Activated T-cell treated with anti-CD3 and anti-CD28 coated beads, Interleukin-2, amount 50 U/mL, for 48 hours (primary cell): ENCODE measurements around the gene CRYAA.

Source experiments
- DNase-seq, 2 experiments: peaks; one replicate each; pipeline ENCODE4 v3.0.0-alpha.2; 2020

CRYAA gene

GRCh38 chr21:43204638-43205037, 35.8 kb downstream of the CRYAA start:
- no peak for DNase-seq

DNA sequence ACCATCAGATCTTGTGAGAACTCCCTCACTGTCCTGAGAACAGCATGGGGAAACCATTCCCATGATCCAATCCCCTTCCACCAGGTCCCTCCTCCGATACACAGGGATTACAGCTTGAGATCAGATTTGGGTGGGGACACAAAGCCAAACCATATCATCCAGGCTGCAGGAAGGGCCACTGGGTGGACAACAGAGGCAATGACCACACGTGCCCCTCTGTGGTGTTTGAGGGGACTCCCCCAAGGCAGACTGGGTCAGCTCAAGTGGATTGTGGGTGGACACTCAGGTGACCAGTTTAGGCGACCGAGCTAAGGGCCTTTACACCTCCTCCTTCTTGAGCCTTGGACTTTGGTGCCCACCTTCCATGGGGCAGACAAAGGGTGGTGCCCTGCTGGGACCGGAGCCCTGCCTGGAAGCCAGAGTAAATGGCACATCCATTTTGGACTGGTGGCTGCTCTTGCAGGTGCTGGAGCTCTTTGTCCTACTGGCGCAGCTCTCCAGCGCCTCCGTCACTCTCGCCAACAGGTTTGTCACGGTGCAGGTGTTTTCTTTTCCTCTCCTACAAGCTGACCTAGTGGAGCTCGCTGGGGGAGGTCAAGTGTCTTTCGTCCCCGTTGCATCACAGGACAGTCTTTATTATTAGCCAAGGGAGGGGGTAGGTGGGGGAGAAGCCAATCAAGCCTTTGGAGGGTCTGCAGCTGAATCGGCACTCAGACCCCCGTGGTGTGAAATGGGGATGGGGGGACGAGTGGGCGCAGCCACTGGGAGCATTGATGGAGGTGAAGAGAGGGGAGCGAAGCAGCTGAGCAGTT, 37.6 kb downstream of the CRYAA start:
- peak; percentile 3 to 5 for DNase-seq

DNA sequence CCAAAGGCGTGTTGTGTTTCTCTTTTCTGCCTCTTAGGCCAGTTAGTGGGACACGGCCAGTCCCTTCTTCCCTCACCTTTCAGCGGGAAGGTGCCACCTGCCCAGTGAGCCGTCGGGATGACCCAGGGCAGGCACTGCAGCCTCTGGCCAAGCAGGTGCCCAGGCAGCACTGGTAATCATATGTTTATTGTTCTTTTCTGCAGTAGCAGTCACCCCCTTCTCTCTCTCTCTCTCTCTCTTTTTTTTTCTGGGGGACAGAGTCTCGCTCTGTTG, 38.2 kb downstream of the CRYAA start:
- DNase-seq, result peak in 1 of 2 experiments; percentile 3

GRCh38 chr21:43207868-43208267, 39.1 kb downstream of the CRYAA start:
- DNase-seq, result no peak

GRCh38 chr21:43208561-43209332, 39.9 kb downstream of the CRYAA start:
- peak; percentile 11 to 14 for DNase-seq

GRCh38 chr21:43209575-43210453, 41.0 kb downstream of the CRYAA start:
- DNase-seq, result peak; percentile 6 to 8

DNA sequence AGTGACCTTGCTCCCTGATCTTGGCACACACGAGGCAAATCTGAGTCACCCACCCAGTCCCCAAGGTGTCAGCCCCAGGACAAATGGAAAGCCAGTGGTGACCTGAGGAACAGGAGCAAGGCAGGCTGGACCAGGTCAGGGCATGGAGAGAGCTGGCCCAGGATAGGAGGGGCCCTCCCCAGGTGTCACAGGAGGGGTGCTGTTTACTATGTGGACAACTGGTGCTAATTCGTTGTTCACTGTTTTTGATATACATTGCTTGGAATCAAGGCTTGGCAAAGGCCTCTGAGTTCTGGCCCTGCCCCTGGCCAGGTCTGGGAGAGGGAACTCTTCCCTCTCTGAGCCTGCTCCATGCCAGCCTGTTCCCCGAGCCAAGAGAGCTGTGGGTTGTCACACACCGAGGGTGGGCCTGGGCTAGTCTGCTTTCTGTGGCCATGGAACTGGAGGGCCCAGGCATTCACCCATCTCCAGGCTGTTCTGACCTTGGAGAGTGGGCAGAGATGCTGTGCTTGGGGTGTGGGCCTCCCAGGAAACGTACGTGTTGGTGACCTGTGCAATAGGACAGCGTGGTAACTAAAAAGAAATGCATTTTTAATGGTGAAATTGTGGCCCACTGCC, 41.8 kb downstream of the CRYAA start:
- peak in 1 of 2 experiments; percentile 6 for DNase-seq

DNA sequence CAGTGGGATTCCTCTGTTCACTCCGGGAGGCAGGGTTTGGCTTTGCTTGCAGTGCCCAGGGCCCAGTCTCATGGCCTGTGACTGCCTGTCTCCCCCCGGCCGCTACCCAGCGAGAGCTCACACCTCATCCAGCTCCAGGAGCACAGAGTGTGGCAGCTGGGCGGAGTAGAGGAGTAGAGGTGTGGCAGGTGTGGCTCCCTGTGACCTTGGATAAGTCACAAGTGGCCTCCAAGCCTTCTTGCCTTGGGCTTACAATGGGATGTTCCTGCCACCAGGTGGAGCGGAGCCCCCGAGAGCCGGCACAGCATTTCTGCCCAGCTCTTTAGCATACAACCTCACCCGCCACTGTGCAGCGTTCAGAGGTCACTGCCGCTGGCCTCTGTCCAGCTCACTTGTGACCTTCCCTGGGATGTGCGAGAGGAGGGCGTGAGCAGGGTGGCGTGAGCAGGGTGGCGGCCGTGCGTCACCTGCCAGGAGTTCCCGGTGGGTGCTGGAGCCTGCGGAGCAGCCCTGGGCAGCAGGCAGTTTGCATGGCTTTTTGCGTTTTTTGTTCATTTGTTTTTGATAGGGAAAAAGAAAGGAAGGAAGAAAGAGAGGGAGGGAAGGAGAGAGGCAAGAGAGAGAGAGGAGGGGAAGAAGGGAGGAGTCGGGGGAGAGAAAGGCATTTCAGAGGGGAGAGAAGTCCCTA, 42.4 kb downstream of the CRYAA start:
- peak; percentile 11 to 15 for DNase-seq

- DNase-seq, result peak in 1 of 2 experiments; percentile 9
These were observed 42.9 kb downstream of the CRYAA start for GRCh38 chr21:43211760-43212115.
